ENCODE measurements around the gene PRDM15.

PRDM15 gene

DNA sequence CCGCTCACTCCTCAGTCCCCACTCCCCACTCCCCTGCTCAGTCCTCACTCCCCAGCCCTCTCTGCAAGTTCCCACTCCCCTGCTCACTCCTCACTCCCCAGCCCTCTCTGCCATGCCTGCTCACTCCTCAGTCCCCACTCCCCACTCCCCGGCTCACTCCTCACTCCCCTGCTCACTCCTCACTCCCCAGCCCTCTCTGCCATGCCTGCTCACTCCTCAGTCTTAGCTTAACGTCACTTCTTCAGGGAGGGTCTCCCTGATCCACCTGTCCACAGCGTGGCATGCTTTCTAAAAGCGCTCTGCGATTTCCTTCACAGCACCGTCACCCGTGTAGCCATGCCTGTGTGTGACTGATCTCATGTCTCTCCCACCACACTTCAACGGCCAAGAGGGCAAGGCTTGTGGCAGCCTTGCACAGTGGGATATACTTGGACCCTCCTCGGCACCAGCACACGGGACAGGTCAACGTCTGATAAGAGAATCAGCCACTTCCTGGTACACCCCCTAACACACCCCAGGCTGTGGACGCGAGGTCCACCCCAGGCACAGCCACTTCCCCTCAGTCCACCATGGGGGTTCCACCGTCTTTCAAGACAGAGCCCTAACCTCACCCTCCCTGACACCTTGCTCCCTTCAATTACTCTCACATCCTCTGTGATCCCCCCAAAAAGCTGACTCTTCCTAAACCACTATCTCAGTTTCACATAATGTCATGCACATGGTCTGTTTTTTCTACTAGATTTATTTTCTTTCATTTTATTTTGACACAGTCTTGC is 14.0 kb downstream of the PRDM15 start:
- no peak overlapping the region for H3K4me3 ChIP-seq (ENCODE audit: low read depth in 1 of 2, low read length in 2 of 2)
- H3K4me1 ChIP-seq (ENCODE audit: control insufficient read depth in 1 of 2, insufficient read depth in 2 of 2, low read length in 2 of 2) = peaks cover 0 to 17% of the 10 kb centered on the region in 2 donors
- H3K27ac ChIP-seq (ENCODE audit: low read depth, low read length) = no peak overlapping the region
- H3K9me3 ChIP-seq (ENCODE audit: control insufficient read depth in 1 of 2, low read length in 2 of 2) = no peaks in the 10 kb centered on the region
- H3K36me3 ChIP-seq (ENCODE audit: control insufficient read depth in 1 of 2, insufficient read depth in 2 of 2, low read length in 2 of 2) = no peaks in the 10 kb centered on the region
- H3K27me3 ChIP-seq (ENCODE audit: control insufficient read depth in 1 of 2, insufficient read depth in 2 of 2, low read length in 2 of 2) = no peaks in the 10 kb centered on the region
- H3K9ac ChIP-seq (ENCODE audit: low read depth in 1 of 2, low read length in 2 of 2) = no peak overlapping the region

DNA sequence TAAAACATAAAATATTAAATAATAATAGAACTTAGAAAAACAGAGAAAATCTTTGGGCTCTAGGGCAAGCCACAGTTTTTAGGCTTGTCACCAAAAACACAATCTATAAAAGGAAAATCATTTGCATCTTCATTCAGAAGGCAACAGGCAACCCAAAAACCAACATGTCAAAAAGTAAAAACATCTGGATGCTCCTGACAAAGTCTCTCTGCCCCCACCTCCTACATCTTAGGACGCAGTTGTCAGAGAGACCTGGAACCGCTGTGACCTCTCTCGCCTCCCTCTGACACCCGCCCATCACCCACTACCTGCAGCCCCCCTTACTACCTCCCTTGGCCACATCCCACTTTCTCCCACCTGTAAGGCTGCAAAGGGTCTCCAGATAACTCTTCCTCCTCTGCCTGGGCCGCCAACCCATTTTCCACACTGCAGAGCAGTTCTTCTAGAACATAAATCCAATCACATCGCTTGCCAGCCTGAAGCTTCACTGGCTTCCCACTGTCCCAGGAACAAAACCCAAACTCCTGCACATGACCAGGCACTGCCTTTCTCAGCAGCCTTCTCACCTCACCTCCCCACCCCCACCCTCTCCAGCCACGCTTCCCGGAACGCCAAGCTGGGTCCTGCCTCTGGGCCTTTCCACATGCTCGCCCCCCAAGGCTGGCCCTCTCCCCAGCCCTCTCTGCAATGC is 14.7 kb downstream of the PRDM15 start:
- H3K4me3 ChIP-seq (ENCODE audit: low read depth in 1 of 2, low read length in 2 of 2) = no peak overlapping the region
- no peak overlapping the region for H3K9ac ChIP-seq (ENCODE audit: low read depth in 1 of 2, low read length in 2 of 2)
- no peak overlapping the region for H3K27ac ChIP-seq (ENCODE audit: low read depth, low read length)
- no peaks in the 10 kb centered on the region for H3K9me3 ChIP-seq (ENCODE audit: control insufficient read depth in 1 of 2, low read length in 2 of 2)
- H3K27me3 ChIP-seq (ENCODE audit: control insufficient read depth in 1 of 2, insufficient read depth in 2 of 2, low read length in 2 of 2) = no peaks in the 10 kb centered on the region
- peaks cover 0 to 17% of the 10 kb centered on the region in 2 donors for H3K4me1 ChIP-seq (ENCODE audit: control insufficient read depth in 1 of 2, insufficient read depth in 2 of 2, low read length in 2 of 2)
- H3K36me3 ChIP-seq (ENCODE audit: control insufficient read depth in 1 of 2, insufficient read depth in 2 of 2, low read length in 2 of 2) = peaks cover 2 to 4% of the 10 kb centered on the region in 2 donors

DNA sequence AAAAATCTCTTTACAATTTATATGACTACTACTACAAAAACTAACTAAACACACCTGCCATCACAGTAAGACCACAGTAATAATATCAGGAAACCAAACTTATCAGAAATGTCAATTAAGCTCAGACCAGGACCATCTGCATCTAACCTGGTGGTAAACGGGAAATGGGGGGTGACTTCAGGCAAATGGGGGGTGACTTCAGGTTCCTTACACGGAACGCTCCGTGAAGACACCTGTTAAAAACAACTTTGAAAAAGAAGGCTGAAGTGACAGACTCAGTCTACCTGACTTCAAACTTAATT is 15.8 kb downstream of the PRDM15 start:
- H3K9ac ChIP-seq (ENCODE audit: low read depth in 1 of 2, low read length in 2 of 2) = no peak overlapping the region

DNA sequence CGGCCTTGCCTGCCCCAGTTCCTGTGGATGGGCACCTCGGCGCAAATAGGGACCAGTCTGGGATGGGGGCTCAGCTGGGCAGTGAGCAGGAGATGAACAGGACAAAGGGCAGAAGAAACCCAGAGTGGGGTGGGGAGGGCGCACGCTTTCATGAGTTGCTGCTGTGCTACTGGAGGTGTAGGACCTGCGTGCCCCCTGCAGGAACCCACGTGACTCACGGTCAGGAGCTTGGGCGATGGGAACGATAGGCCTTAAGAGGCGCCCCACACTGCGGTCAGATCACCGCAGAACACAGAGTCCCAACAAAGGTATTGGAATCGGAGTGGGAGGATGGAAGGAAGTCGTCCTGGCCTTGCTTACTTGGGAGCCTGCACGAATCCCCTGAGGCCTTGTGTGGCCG is 17.2 kb downstream of the PRDM15 start:
- H3K36me3 ChIP-seq (ENCODE audit: control insufficient read depth in 1 of 2, insufficient read depth in 2 of 2, low read length in 2 of 2) = peaks cover 6 to 25% of the 10 kb centered on the region in 2 donors
- no peak overlapping the region for H3K4me3 ChIP-seq (ENCODE audit: low read depth in 1 of 2, low read length in 2 of 2)
- H3K4me1 ChIP-seq (ENCODE audit: control insufficient read depth in 1 of 2, insufficient read depth in 2 of 2, low read length in 2 of 2) = peaks cover 0 to 17% of the 10 kb centered on the region in 2 donors
- no peak overlapping the region for H3K9ac ChIP-seq (ENCODE audit: low read depth in 1 of 2, low read length in 2 of 2)
- H3K27me3 ChIP-seq (ENCODE audit: control insufficient read depth in 1 of 2, insufficient read depth in 2 of 2, low read length in 2 of 2) = no peaks in the 10 kb centered on the region
- H3K27ac ChIP-seq (ENCODE audit: low read depth, low read length) = no peak overlapping the region
- H3K9me3 ChIP-seq (ENCODE audit: control insufficient read depth in 1 of 2, low read length in 2 of 2) = no peaks in the 10 kb centered on the region

More for the DNA sequence above, 15.8 kb downstream of the PRDM15 start:
- Histone ChIP-seq H3K27me3 (ENCODE audit: control insufficient read depth in 1 of 2, insufficient read depth in 2 of 2, low read length in 2 of 2) (no peaks in the 10 kb centered on the region), H3K4me1 (ENCODE audit: control insufficient read depth in 1 of 2, insufficient read depth in 2 of 2, low read length in 2 of 2) (peaks cover 0 to 17% of the 10 kb centered on the region in 2 donors), H3K4me3 (ENCODE audit: low read depth in 1 of 2, low read length in 2 of 2) (no peak overlapping the region), H3K27ac (ENCODE audit: low read depth, low read length) (no peak overlapping the region), H3K36me3 (ENCODE audit: control insufficient read depth in 1 of 2, insufficient read depth in 2 of 2, low read length in 2 of 2) (peaks cover 5 to 14% of the 10 kb centered on the region in 2 donors), H3K9me3 (ENCODE audit: control insufficient read depth in 1 of 2, low read length in 2 of 2) (no peaks in the 10 kb centered on the region)

DNA sequence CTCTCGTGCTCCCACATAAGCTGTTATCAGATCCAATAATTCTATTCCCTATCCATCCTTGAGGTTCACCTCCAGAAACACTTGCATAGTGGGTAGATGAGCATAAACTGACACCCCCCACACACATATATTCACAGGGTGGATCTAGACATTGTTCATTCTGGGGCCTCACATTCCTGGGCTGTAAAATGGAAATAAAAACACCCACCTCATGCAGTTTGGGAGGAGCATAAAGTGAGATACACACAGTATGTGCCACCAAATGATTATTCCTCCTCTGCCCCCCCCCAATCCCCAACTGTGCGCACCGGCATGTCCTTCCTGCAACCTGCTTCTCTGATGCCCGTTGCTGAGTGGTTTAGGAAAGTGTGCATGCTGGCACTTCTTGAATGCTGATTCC is 17.9 kb downstream of the PRDM15 start:
- Histone ChIP-seq H3K9me3 (ENCODE audit: control insufficient read depth in 1 of 2, low read length in 2 of 2) (no peaks in the 10 kb centered on the region), H3K9ac (ENCODE audit: low read depth in 1 of 2, low read length in 2 of 2) (no peak overlapping the region), H3K27me3 (ENCODE audit: control insufficient read depth in 1 of 2, insufficient read depth in 2 of 2, low read length in 2 of 2) (no peaks in the 10 kb centered on the region), H3K27ac (ENCODE audit: low read depth, low read length) (no peak overlapping the region), H3K4me1 (ENCODE audit: control insufficient read depth in 1 of 2, insufficient read depth in 2 of 2, low read length in 2 of 2) (peaks cover 0 to 9% of the 10 kb centered on the region in 2 donors), H3K36me3 (ENCODE audit: control insufficient read depth in 1 of 2, insufficient read depth in 2 of 2, low read length in 2 of 2) (peaks cover 14 to 32% of the 10 kb centered on the region in 2 donors), H3K4me3 (ENCODE audit: low read depth in 1 of 2, low read length in 2 of 2) (no peak overlapping the region)

DNA sequence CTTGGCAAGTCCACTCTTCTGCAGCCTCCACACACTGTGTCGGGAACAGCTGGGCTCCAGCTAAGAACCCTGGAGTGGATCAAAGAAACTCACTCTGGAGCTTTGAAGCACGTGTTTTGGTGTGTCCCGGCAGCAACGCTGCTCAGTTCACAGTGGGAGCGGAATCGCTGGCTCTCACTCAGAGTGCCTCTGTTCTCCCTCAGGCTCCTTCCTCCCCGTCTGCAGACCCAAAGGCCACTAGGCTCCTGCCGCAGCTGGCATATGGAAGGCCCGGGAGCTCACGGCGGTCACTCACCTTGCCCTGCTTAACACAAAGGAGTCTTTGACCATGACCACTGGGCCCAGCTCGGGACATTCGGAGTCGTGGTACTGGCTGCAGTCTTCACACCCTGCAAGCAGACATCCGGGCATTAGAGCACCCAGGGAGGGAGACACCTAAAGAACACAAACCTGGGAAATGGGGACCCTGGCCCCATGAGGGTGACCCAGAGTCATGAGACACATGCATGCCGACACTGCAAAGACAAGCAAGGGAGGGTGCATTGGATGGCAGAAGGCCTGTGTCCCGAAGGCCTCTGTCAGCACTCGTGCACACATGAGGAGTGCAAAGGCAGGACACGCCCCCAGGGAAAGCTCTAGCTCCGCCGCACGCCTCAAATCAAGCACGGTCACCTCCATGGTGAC is 19.7 kb downstream of the PRDM15 start:
- no peaks in the 10 kb centered on the region for H3K4me1 ChIP-seq (ENCODE audit: control insufficient read depth in 1 of 2, insufficient read depth in 2 of 2, low read length in 2 of 2)
- no peak overlapping the region for H3K9ac ChIP-seq (ENCODE audit: low read depth in 1 of 2, low read length in 2 of 2)
- H3K4me3 ChIP-seq (ENCODE audit: low read depth in 1 of 2, low read length in 2 of 2) = no peak overlapping the region
- H3K27ac ChIP-seq (ENCODE audit: low read depth, low read length) = no peak overlapping the region
- H3K36me3 ChIP-seq (ENCODE audit: control insufficient read depth in 1 of 2, insufficient read depth in 2 of 2, low read length in 2 of 2) = peaks cover 20 to 37% of the 10 kb centered on the region in 2 donors
- no peaks in the 10 kb centered on the region for H3K9me3 ChIP-seq (ENCODE audit: control insufficient read depth in 1 of 2, low read length in 2 of 2)
- no peaks in the 10 kb centered on the region for H3K27me3 ChIP-seq (ENCODE audit: control insufficient read depth in 1 of 2, insufficient read depth in 2 of 2, low read length in 2 of 2)

DNA sequence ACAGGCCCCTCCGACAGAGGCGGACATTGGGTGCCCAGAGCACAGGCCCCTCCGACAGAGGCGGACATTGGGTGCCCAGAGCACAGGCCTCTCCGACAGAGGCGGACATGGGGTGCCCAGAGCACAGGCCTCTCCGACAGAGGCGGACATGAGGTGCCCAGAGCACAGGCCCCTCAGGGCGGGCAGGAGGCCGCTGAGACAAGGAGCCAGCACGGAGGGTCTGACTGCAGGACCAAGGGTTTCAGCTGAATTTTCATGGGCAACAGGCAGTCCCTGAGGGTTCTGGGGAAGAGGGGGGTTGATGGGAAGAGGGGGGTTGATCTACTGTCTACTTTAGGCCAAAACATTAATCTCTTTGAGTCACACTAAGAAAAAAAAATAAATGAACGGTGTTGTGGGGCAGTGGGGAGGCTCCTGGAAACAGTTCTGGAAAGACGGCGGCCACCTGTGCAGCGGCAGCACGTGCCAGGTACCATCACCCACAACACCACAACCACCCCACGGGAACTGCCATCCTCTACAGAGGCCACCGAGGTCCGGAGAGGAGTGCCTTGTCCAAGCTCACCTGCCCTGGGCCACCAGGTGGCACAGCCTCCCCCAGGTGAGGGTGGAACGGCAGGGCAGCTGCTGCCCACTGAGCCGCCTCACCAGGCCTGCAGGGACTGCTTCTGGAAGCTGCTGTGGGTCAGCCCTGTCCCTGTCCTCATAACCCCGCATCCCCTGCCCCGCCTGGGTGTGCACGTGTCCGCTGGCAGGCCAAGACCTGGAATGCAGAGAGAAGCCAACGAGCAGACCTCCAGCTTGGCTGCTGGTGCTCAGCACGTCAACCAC is 20.5 kb downstream of the PRDM15 start:
- no peaks in the 10 kb centered on the region for H3K4me1 ChIP-seq (ENCODE audit: control insufficient read depth in 1 of 2, insufficient read depth in 2 of 2, low read length in 2 of 2)
- no peak overlapping the region for H3K4me3 ChIP-seq (ENCODE audit: low read depth in 1 of 2, low read length in 2 of 2)
- no peaks in the 10 kb centered on the region for H3K9me3 ChIP-seq (ENCODE audit: control insufficient read depth in 1 of 2, low read length in 2 of 2)
- peaks cover 23 to 44% of the 10 kb centered on the region in 2 donors for H3K36me3 ChIP-seq (ENCODE audit: control insufficient read depth in 1 of 2, insufficient read depth in 2 of 2, low read length in 2 of 2)
- no peak overlapping the region for H3K9ac ChIP-seq (ENCODE audit: low read depth in 1 of 2, low read length in 2 of 2)
- no peaks in the 10 kb centered on the region for H3K27me3 ChIP-seq (ENCODE audit: control insufficient read depth in 1 of 2, insufficient read depth in 2 of 2, low read length in 2 of 2)
- no peak overlapping the region for H3K27ac ChIP-seq (ENCODE audit: low read depth, low read length)

DNA sequence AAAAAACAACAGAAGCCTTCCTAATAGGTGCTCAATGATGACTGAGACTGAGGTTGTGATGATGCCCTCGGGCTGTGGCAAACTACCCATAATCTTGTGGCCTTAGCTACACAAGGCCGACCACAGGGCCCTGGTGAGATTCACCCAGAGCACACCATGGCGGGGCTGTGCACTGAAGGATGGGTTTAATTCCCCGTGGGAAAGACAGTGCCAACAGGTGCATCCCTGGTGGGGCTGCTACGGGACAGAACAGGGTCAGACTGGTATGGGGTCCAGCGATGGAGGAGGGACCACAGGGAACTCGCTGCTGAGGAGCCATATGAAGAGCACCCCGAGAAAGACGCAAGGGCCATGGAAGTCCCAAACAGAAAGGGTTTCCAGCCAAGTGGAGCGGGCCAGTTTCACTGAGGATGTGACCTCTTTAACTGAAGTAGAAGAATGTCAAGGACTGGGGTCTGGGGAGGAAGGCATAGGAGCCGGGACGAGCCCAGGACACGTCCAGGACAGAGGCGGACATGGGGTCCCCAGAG is 21.3 kb downstream of the PRDM15 start:
- Histone ChIP-seq H3K36me3 (ENCODE audit: control insufficient read depth in 1 of 2, insufficient read depth in 2 of 2, low read length in 2 of 2) (peaks cover 23 to 53% of the 10 kb centered on the region in 2 donors), H3K27ac (ENCODE audit: low read depth, low read length) (no peak overlapping the region), H3K4me1 (ENCODE audit: control insufficient read depth in 1 of 2, insufficient read depth in 2 of 2, low read length in 2 of 2) (no peaks in the 10 kb centered on the region)

DNA sequence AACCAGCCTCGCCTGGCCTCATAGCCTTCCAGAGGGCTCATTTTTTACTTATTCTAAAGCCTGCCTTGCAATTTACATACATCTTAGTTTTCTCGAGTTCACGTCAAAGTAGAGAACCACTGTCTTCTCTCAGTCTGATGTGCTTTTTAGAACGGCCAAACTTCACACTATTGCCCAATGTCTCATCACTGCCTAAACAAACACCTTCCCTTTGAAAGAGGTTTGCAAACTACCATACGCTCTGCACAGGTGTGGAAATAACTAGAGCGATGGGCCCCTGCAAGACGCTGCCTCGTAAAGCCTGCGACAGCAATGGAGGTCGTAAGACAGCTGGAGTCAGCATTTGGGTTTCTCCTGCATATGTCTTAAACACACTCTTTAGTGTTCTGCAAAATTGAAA is 22.6 kb downstream of the PRDM15 start:
- Histone ChIP-seq H3K36me3 (ENCODE audit: control insufficient read depth in 1 of 2, insufficient read depth in 2 of 2, low read length in 2 of 2) (peaks cover 23 to 60% of the 10 kb centered on the region in 2 donors), H3K27ac (ENCODE audit: low read depth, low read length) (no peak overlapping the region), H3K4me1 (ENCODE audit: control insufficient read depth in 1 of 2, insufficient read depth in 2 of 2, low read length in 2 of 2) (no peaks in the 10 kb centered on the region), H3K9ac (ENCODE audit: low read depth in 1 of 2, low read length in 2 of 2) (no peak overlapping the region), H3K9me3 (ENCODE audit: control insufficient read depth in 1 of 2, low read length in 2 of 2) (no peaks in the 10 kb centered on the region), H3K27me3 (ENCODE audit: control insufficient read depth in 1 of 2, insufficient read depth in 2 of 2, low read length in 2 of 2) (no peaks in the 10 kb centered on the region), H3K4me3 (ENCODE audit: low read depth in 1 of 2, low read length in 2 of 2) (no peak overlapping the region)

More for the DNA sequence above, 21.3 kb downstream of the PRDM15 start:
- H3K27me3 ChIP-seq (ENCODE audit: control insufficient read depth in 1 of 2, insufficient read depth in 2 of 2, low read length in 2 of 2) = no peaks in the 10 kb centered on the region
- H3K9ac ChIP-seq (ENCODE audit: low read depth in 1 of 2, low read length in 2 of 2) = no peak overlapping the region
- H3K9me3 ChIP-seq (ENCODE audit: control insufficient read depth in 1 of 2, low read length in 2 of 2) = no peaks in the 10 kb centered on the region
- H3K4me3 ChIP-seq (ENCODE audit: low read depth in 1 of 2, low read length in 2 of 2) = no peak overlapping the region
